ENCODE data around the gene LRFN5.
"Not testable (repeated sequence)": the region's sequence is repeated elsewhere in the genome, so short reads cannot be mapped to it uniquely, and the experiment has no call there.

LRFN5 gene

DNA sequence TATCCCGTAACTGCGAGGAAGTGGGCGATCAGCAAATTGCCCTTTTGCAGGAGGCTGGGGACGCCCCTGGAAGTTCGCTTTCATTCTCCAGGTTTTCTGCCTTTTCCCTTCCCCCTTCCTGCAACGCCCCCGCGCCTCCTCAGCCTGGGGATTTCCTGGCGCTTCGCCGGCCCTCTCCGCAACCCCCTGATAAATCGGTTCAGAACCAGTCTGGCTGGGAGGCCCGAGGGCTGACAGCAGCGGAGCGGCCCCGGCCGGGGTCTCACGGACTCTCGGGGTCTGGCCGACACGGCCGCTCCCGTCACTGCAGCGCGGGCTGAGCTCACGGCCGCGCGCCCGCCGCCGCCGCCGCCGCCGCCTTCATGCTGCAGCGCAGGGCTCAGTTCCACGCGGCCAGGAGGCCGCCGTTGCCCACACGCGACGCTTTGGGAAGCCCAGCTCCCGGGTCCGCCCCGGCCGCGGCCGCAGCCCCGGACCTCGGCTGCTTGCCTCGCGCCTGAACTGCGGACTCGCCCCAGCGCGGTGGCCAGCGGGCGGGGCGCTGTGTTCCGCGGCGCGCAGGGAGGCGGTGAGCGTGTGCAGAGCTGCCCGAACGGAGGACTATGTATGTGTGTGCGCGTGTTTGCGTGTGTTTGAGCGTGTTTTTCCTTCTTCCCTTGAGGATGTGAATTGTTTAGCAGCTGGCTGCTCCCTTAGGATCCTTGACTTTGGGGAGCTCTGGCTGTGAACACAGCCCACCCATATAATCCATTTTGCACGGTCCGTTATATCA lies at the start of gene LRFN5:
Gene LRFN5 (plus strand): TSS at position 345 of the 772 bp plus-strand sequence.
- peak; percentile 23 for DNase-seq (ENCODE audit: low spot score)

DNA sequence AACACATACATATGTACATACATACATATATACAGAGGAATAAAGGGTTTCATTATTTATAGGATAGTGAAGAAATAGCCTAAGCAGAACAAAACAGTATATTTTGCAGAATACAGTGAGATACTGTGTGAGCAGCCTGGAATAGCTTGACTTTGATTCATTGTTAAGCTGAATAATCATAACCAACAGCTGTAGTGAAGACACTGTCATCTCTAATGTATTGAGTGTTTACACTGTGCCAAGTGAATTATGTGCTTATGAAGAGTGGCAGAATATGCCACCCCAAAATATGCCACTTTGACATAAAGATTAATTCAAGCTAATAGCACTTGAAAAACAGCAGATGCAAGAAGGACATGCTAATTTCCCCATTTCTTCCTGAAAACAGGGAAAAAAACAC lies 48.2 kb upstream of the LRFN5 start:
- DNase-seq (ENCODE audit: low spot score), result no peak

DNA sequence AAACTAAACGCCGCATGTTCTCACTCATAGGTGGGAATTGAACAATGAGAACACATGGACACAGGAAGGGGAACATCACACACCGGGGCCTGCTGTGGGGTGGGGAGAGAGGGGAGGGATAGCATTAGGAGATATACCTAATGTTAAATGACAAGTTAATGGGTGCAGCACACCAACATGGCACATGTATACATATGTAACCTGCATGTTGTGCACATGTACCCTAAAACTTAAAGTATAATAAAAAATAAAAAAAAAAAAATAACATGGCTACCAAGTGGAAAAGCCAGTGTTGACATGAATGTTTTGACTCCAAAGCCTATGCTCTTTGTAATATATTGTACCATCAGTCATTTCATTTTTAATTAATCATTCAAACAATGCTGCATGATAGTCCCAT lies 39.8 kb upstream of the LRFN5 start:
- DNase-seq (ENCODE audit: low spot score), result not testable (repeated sequence)

DNA sequence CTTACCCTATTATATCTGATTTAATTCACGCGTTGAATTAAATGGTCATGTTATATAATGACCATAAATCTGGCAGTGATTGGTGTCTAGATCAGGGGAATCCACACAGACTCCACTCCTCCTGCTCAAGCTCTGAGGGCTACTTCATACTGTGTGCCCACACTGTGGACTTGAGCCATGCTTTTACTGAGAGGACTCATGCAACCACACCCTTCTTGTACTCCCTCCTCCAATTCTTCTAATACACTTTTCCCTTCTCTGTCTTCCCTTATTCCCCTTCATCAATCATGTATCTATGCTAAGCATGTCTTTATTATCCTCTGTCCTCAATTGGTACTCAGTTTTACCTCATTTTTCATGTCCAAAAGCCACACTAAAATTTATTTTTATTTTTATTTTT lies 37.7 kb upstream of the LRFN5 start:
- no peak for DNase-seq (ENCODE audit: low spot score)

DNA sequence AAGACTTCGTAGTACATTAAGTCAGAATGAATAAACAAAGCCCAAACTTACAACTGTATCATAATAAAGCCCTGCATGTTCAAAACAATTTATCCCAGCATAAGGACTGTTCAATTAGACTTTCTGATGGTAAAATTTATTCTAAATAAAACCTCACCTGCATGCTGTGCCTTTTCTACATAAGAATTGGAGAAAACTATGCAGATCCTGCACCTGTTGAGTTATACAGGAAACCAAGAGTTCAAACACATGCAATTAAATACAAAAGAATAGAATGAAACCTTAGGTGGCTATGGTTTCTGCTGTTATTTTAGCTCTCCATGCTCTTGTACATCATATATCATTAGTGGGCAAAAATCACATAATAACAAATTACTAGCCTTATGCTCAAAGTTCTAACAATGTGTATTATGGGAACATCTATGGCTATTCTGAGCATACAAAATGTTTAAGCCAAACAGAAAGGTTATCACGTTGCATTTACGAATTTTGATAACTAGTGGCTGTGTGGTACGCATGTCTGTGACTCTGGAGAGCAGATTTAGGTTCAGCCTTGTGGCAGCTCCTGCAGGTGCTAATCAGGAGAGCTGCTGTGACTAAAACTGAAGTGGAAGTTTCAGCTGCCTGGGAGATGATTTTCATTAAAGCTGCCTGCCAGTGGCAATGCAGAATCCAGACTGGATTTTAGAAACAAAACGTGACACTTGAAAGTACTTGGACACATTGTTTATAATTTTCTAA lies 36.1 kb upstream of the LRFN5 start:
- DNase-seq (ENCODE audit: low spot score), result no peak

DNA sequence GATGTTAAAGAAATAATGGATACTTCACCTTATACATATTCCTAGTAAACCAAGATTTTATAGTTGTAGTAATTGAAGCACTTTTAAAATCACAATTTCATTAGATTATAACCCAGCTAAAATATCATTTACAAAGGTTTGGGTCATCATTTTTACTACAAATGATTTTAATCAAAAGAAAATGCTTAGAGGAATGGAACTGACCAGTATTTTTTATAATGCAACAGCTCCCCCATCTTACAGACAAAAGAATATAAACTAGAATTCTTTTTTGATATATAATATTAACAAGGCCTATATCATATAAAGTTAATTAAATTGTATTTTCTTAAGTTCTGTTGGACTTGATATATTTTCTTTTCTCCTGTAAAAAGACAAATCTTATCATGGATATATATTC lies 20.4 kb upstream of the LRFN5 start:
- DNase-seq (ENCODE audit: low spot score), result no peak

DNA sequence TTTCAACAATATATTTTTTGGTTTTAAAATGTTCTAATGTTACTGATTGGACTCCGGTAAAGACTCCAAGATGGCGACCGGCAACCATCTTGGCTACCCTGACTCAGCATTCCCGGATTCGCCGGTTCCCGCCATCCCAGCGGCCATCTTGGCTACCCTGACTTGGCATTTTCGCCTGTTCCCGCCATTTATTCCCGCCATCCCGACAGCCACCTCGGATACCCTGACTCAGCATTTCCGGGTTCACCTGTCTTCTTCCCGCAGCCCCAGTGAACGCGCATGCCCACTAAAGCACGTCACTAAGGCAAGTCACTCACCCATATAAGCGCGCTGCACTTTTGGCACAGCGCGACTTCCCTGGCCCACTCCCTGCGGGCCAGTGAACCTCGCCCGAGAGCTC lies 9.0 kb upstream of the LRFN5 start:
- no peak for DNase-seq (ENCODE audit: low spot score)

DNA sequence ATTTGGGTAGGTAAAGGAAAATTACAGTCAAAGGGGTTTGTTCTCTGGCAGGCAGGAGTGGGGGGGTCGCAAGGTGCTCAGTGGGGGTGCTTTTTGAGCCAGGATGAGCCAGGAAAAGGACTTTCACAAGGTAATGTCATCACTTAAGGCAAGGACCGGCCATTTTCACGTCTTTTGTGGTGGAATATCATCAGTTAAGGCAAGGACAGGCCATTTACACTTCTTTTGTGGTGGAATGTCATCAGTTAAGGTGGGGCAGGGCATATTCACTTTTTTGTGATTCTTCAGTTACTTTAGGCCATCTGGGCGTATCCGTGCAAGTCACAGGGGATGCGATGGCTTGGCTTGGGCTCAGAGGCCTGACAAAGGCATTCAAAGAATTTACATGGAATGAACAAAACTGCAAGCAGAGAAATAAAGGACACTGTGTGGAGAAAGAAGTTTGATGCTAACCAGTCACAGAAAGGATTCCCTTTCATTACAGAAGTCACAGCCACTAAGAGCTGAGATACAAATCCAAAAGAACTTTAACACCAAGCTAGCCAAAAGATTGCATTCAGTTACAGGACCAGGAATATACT lies 6.8 kb upstream of the LRFN5 start:
- DNase-seq (ENCODE audit: low spot score), result not testable (repeated sequence)

DNA sequence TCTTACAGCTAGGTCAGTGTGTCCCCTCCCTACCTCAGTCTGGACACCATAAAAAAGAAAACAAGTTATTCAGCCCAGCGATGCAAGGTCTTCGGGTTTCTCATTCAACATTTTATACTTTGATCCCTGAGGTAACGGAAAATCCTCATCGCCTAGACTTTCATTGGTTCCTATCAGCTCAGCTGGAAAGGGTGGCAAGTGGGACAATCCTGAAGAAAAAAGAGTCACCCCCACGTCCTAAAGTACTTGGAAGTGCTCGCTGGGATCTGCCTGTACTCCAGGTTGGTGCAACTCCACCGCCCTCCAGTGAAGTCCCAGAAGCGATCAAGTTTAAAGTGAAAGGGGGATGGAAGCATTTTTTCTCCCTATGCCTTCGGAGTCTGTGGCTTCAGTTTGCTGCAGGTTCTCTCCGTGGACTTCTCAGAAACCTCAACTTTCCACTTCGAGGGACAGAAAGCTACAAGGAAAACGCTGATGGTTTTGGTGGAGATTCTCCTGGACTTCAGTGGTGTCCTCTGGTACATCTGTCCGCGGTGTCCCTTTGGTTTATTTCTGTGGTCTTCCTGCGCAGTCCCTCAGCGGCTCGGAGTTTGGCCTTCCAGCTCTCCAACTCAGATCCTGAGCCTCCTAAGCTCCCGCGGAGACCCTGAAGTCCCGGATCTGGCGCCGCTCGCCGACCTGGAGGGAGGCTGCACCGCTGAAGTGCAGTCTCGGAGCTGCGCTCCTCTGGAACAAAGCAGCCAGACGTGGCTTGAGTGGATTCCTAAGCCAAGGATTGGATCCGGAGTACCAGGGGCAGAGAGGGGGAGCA lies 1.8 kb upstream of the LRFN5 start:
- DNase-seq (ENCODE audit: low spot score), result peak; percentile 34

DNA sequence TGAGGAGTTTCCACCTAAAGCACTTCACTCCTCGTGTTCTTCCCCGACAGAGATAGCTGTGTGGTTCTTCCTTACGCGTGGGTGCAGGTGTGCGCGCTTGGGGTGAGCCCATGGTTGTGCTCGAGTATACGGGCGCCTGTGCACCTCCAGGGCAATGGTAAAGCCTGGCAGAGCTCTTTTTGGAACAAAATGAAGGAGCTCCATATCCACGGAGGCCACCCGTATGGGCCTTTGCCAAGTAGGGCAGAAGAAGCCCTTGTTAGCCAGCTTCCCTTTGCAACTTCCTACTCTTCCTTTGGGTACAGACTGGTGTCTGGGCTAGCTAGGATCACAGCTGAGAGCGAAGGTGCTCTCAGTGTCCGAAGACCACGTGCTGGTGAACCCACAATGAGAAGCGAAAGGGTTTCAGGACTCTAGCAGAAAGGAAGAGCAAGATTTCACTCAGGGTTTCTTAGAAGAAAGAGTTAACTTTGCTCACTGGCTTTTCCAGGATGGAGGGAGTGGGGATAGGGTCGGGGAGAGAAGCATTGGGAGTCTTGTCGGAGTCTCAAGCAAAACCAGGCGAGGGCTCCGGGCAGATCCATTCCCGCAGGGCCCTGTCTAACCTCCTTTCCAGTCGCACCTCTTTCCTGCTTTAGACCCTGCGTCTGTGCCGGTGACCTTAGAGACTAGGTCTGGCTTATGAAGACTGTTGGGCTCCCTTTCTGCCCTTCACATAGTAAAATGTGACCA lies 960 bp upstream of the LRFN5 start:
- peak; percentile 37 for DNase-seq (ENCODE audit: low spot score)

DNA sequence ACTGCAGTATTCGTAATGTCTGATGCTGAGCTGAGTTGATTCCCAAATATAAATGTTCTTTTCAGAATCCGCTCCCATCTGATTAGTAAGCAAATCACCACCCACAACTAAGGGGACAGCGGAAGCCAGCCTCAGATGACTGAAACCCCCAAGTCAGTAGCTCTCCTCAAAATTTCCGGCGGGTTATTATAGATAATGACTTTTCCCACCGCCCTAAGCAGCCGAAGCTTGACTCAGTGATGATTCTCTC lies 469 bp upstream of the LRFN5 start:
- DNase-seq (ENCODE audit: low spot score), result no peak

DNA sequence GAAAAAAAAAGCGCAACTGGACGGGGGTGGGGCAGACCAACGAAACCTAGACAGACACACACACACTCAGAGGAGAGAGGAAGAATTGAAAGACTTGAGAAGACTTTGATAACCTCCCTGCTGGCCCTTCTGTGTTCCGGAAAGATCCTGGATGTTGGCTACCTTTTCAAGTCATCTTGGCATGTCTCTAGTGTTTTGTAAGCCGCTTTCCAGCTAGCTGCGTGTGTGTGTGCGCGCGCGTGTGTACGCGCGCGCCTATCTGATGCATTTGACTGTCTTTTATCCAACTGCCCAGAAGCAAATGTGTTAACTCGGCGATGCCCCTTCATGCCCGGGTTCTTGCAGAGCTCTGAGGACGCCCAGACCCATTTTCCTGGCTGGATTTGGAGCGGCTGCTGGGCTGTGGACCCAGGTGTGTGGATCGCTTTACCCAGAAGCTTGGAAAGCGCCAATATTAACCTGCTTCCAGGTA lies 664 bp downstream of the LRFN5 start:
- DNase-seq (ENCODE audit: low spot score), result peak; percentile 26

DNA sequence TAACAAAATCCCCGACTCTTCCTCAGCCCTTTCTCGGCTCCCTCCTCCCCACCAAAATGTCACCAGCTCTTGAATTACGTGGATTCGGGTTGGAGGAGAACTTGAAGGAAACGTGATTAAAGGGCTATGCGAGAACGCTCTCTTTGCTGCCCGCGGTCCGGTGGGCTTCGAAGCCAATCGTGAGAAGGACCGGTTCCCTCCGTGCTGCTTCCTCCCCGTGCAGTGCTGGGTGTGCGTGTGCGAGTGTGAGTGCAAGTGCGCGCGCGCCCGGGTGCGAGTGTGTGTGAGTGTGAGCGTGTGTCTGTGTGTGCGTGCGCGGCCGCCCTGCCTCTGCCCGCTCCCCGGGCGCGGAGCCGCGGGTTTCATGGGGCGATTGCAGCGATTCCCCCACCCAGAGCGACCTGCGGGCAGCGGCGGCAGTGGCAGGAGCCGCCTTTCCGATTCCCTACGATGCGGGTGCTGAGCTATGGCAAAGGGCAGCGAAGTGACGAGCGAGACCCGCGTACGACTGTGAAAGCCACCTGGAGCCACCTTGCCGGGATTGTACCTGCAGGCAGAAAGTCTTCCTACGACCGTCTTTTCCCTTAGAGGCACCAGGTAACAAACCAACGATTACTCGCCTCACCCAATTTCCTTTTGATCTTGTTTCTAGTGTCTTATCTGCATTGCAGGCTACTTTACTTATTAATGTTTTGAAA lies 1.4 kb downstream of the LRFN5 start:
- DNase-seq (ENCODE audit: low spot score), result peak; percentile 23

DNA sequence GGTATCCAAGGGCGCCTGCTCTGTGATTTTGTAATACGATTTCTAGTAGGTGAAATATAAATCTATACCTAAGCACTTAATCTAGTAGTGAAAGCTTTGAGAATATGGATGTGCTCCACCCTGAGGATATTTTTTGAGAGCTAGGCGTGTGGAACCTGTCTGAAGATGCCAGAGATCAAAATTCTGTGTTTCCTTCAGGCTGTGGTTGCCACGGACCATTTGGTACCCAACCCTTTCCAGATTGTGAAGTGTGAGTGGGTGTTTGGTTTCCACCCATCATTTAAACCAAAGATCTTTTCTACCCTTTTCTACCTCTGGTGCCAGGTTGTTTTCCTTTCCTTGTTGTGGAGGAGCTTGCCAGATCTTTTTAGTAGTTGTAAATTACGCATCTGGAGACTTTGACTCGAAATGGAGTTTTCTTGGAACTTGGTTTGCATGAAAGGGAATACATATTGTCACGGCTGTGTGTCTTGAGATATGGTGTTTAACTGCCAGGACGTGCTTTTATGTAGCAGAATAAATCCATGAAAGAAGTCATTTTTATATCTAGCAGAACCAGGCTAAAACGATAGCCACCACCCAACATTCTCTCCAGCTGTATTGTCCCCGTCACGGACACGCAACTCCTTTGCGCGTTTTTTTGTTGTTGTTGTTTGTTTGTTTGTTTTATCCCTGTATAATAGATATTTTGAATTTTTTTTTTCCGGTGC lies 2.2 kb downstream of the LRFN5 start:
- no peak for DNase-seq (ENCODE audit: low spot score)

DNA sequence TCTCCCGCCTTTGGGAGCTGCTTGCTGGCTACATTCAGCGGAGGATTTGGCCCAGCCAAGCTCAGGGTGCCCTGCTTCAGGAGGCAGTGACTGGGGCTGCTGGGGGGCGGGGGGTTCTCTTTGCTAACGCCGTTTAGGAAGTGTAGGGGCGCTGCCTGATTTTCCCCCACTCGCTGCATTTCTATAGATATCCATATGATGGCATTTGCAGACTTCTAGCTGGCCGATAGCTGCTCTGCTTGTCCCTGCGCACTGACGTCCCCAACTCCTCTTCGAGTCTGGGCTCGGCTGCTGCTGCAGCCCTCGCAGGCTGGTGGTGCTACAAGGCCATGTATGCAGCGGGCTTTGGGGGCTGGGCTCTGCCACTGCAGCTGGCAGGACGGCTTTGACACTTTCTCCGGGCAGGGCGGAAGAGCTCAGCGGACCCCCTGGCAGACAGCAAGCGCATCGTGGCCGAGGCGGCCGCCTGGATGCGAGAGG lies 3.1 kb downstream of the LRFN5 start:
- peak; percentile 64 for DNase-seq (ENCODE audit: low spot score)

DNA sequence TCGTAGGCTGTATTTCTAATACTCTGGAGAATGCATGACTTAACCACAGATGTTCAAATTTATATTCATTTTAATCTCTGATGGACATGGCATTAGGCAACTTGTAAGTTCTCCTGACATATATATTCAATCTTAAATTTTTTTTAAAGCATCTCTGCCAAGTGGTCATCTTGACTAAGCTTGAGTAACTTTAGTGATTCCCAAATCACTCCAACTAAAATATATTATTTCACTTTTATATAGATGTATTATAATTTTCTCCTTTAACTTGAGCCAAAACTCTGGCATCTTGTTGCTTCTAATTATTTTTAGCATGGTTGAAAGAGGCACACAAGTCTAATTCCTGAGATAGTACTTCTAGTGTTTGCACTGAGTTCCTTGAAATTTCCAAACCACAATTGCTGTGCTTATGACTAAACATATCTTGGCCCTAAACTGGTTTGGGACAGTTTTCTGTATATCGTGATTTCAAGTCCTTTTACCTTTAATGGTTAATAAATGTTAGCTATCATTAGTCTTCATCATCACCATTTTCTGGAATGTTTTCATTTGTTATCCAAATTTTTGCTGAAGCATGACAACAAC lies 8.4 kb downstream of the LRFN5 start:
- DNase-seq (ENCODE audit: low spot score), result no peak

DNA sequence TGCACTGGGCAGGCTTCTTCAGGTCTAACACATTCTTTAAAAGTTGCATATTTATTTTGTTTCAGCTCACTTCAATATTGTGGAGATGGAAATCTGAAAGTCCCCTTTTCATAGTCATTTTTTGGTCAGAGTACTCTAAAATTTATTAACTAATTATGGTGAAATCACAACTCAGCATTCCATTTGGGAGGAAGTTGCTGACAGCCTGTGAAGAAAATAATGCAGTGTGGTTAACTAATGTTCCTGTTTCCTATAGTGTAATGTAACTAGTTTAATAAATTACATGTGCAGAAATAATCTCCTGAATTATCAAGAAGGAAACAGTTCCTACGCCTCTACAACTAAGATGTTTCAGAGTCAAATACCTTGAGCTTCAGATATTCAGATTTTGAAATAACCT lies 17.1 kb downstream of the LRFN5 start:
- no peak for DNase-seq (ENCODE audit: low spot score)

DNA sequence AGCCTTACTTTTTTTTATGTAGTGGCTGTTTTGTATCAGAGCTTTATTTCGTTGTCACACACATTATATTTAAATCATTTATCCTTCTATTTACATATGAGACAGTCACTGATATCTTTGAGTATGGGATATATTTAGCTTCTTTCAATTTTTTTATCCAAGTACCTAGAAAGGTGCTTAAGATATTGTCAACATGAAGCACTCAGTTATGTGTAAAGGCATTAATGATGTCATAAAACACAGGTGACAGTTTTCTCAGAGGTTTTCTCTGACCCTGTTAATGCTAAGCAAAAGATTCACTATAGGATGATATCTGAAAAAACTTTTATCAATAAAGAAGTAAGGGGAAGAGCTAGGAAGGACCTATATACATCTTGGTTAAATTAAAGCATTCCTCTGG lies 23.2 kb downstream of the LRFN5 start:
- DNase-seq (ENCODE audit: low spot score), result no peak

DNA sequence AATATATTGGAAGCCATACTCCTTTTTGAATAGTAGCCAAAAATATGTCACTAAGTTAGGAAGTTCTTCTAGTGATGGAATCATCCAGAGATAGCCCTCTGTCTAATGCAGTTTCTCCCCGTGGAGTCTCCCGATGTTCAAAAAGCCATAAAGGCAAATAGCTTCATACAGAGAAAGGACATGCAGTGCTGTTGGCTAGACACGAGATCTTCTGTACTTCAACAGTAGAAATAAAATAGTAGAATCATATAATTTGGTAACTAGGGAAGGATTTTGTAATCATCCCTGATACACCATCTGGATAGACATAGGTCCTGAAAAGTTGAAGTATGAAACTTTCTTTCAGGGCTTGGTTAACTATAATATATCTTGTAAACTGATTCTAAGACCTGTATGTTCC lies 27.6 kb downstream of the LRFN5 start:
- no peak for DNase-seq (ENCODE audit: low spot score)
